Vagina (tissue), 2 donors: ENCODE results near the gene EFHD1.

Source experiments
- POLR2A ChIP-seq, 2 donors: fragments of 450-650 bp; IDR thresholded peaks; one replicate each; pipeline ENCODE4 v1.6.1; 2017; ENCODE audit warnings: antibody characterized with exemption in 2 of 2, mild to moderate bottlenecking in 2 of 2, moderate library complexity in 2 of 2
- TF ChIP-seq, protein P1 (sequence below), 3 experiments: fragments of 450-650 bp in 2 of 3; fragments of 200-600 bp in 1 of 3; sonication (generic) in 1 of 3; IDR thresholded peaks; one replicate each; pipeline ENCODE4 v1.5.1; 2017 to 2019; ENCODE audit warnings: antibody characterized with exemption in 3 of 3, mild to moderate bottlenecking in 2 of 3, moderate library complexity in 2 of 3

DNA sequence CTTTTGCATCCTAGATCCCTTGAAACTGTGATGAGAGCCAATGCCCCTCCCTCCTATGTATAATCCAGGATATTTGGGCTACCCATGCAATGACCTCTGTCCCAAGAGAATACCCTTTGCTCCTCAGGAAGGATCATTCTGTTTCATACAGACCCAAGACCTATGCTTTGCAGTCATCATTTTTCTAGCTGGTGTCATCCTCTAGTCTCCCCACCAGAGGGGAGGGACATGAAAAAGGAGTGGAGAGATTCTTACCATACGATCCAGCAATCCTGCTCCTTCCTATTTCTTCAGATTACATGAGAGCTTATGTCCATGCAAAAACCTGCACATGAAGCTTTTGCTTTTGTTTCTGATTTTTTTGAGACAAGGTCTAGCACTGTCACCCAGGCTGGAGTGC, 50.0 kb downstream of the EFHD1 start:
- TF ChIP-seq, protein P1, sequence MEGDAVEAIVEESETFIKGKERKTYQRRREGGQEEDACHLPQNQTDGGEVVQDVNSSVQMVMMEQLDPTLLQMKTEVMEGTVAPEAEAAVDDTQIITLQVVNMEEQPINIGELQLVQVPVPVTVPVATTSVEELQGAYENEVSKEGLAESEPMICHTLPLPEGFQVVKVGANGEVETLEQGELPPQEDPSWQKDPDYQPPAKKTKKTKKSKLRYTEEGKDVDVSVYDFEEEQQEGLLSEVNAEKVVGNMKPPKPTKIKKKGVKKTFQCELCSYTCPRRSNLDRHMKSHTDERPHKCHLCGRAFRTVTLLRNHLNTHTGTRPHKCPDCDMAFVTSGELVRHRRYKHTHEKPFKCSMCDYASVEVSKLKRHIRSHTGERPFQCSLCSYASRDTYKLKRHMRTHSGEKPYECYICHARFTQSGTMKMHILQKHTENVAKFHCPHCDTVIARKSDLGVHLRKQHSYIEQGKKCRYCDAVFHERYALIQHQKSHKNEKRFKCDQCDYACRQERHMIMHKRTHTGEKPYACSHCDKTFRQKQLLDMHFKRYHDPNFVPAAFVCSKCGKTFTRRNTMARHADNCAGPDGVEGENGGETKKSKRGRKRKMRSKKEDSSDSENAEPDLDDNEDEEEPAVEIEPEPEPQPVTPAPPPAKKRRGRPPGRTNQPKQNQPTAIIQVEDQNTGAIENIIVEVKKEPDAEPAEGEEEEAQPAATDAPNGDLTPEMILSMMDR (IDR thresholded peaks at IDR 0.05), result no peak
- no peak for TF ChIP-seq POLR2A (IDR thresholded peaks at IDR 0.05)
